ENCODE data around the gene SSB.
A peak's percentile ranks its signal among the peaks of the same experiment; 100 is the strongest.

SSB gene

DNA sequence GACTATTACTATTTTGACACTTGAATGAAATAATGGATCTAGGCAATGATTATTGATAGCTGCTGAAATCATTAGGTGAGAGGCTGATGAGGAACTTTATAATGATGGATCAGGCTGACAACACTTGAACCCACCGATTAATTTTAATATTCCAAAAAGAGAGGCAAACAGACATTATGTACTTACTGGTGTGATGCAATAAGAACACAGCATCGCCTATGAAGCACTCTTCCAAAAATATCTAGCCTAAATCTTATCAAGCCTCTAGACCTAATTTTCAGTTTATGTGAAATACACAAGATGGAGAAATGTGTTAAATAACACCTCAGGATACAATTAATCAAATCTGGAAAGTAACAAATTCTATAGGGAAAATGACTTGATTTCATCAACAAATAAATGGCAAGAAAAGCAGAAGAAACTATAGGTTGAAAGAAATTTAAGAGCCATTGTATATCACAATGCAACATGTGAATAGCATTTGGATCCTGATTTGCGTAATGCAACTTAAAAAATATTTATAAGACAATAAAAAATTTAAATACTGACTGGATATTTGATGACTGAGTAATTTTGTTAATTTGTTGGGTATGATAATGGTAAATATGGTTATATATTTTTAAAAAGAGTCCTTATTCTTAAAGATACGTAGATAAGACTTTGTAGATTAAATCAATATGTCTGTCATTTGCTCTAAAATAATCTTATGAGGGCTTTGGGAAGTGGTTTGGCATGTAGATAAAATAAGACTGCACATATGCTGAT, 17.2 kb upstream of the SSB start:
- Histone ChIP-seq H3K9me3 (ENCODE audit: control insufficient read depth, insufficient read depth, low read length) (no peaks in the 10 kb centered on the region), H3K36me3 (ENCODE audit: control insufficient read depth, insufficient read depth, low read length) (no peaks in the 10 kb centered on the region), H3K27ac (ENCODE audit: low read length) (no peak overlapping the region), H3K4me1 (ENCODE audit: control insufficient read depth, insufficient read depth, low read length) (no peaks in the 10 kb centered on the region), H3K4me3 (ENCODE audit: low read length) (no peak overlapping the region), H3K27me3 (ENCODE audit: control insufficient read depth, insufficient read depth, low read length) (no peaks in the 10 kb centered on the region)
- WGBS (ENCODE audit: insufficient coverage, insufficient read length) = no CpG with 5 or more reads among the region's 4 CpGs
- DNase-seq (ENCODE audit: low read depth, low spot score) = no peak

GRCh38 chr2:169782513-169782912, 16.2 kb upstream of the SSB start:
- no CpG with 5 or more reads among the region's 1 CpG for WGBS (ENCODE audit: insufficient coverage, insufficient read length)
- H3K27ac ChIP-seq (ENCODE audit: low read length) = no peak overlapping the region

DNA sequence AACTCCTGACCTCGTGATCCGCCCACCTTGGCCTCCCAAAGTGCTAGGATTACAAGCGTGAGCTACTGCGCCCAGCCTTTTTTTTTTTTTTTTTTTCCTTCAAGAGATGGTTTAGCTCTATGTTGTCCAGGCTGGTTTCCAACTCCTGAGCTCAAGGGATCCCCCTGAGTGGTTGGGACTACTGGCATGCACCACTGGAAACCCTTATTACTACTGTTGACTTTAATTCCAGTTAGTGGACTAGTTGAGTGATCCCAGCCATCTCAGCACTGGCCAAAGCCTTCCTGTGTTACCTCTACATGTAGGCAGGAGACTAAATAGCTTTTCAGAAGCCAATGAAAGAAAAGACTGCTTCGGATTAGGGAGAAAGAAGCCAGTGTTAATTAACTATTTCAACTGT, 8.1 kb upstream of the SSB start:
- Histone ChIP-seq H3K36me3 (ENCODE audit: control insufficient read depth, insufficient read depth, low read length) (no peaks in the 10 kb centered on the region), H3K9me3 (ENCODE audit: control insufficient read depth, insufficient read depth, low read length) (no peaks in the 10 kb centered on the region), H3K4me3 (ENCODE audit: low read length) (no peak overlapping the region), H3K27me3 (ENCODE audit: control insufficient read depth, insufficient read depth, low read length) (no peaks in the 10 kb centered on the region), H3K27ac (ENCODE audit: low read length) (no peak overlapping the region), H3K4me1 (ENCODE audit: control insufficient read depth, insufficient read depth, low read length) (peaks cover 1% of the 10 kb centered on the region; the same call in 1 of the 2 replicates)
- no CpG with 5 or more reads among the region's 5 CpGs for WGBS (ENCODE audit: insufficient coverage, insufficient read length)
- DNase-seq (ENCODE audit: low read depth, low spot score) = no peak

More at GRCh38 chr2:169782513-169782912, 16.2 kb upstream of the SSB start:
- Histone ChIP-seq H3K27me3 (ENCODE audit: control insufficient read depth, insufficient read depth, low read length) (no peaks in the 10 kb centered on the region), H3K36me3 (ENCODE audit: control insufficient read depth, insufficient read depth, low read length) (no peaks in the 10 kb centered on the region), H3K4me1 (ENCODE audit: control insufficient read depth, insufficient read depth, low read length) (no peaks in the 10 kb centered on the region), H3K9me3 (ENCODE audit: control insufficient read depth, insufficient read depth, low read length) (no peaks in the 10 kb centered on the region), H3K4me3 (ENCODE audit: low read length) (no peak overlapping the region)
- no peak for DNase-seq (ENCODE audit: low read depth, low spot score)

DNA sequence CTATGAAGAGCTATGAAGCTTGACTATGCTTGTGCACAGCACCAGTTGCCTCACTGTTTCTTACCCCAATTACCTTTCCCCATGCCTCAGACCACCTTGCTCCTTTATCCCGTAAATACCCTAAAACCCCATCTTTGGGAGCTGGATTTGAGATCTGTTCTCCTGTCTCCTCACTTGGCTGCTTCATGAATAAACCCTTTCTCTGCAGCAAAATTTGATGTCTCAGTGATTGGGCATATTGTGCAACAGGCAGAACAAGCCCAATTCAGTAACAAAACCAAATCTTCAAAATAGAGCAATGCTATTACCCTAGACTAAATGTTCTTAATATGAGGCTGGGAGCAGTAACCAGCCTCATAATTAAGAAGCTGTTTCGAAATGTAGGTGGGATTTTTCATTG, 3.5 kb upstream of the SSB start:
- DNase-seq (ENCODE audit: low read depth, low spot score) = no peak
- WGBS (ENCODE audit: insufficient coverage, insufficient read length) = no CpG with 5 or more reads among the region's 2 CpGs

GRCh38 chr2:169796441-169796840, 2.2 kb upstream of the SSB start:
- Histone ChIP-seq H3K27me3 (ENCODE audit: control insufficient read depth, insufficient read depth, low read length) (no peaks in the 10 kb centered on the region), H3K36me3 (ENCODE audit: control insufficient read depth, insufficient read depth, low read length) (no peaks in the 10 kb centered on the region), H3K27ac (ENCODE audit: low read length) (no peak overlapping the region), H3K4me3 (ENCODE audit: low read length) (no peak overlapping the region), H3K4me1 (ENCODE audit: control insufficient read depth, insufficient read depth, low read length) (peaks cover 1% of the 10 kb centered on the region; the same call in 1 of the 2 replicates), H3K9me3 (ENCODE audit: control insufficient read depth, insufficient read depth, low read length) (no peaks in the 10 kb centered on the region)
- no CpG with 5 or more reads among the region's 6 CpGs for WGBS (ENCODE audit: insufficient coverage, insufficient read length)
- DNase-seq (ENCODE audit: low read depth, low spot score) = no peak

More for the DNA sequence above, 3.5 kb upstream of the SSB start:
- Histone ChIP-seq H3K4me1 (ENCODE audit: control insufficient read depth, insufficient read depth, low read length) (peaks cover 1% of the 10 kb centered on the region; the same call in 1 of the 2 replicates), H3K36me3 (ENCODE audit: control insufficient read depth, insufficient read depth, low read length) (no peaks in the 10 kb centered on the region), H3K4me3 (ENCODE audit: low read length) (no peak overlapping the region), H3K27ac (ENCODE audit: low read length) (no peak overlapping the region), H3K9me3 (ENCODE audit: control insufficient read depth, insufficient read depth, low read length) (no peaks in the 10 kb centered on the region), H3K27me3 (ENCODE audit: control insufficient read depth, insufficient read depth, low read length) (no peaks in the 10 kb centered on the region)

GRCh38 chr2:169797601-169798000, 1.1 kb upstream of the SSB start:
- H3K27ac ChIP-seq (ENCODE audit: low read length) = no peak overlapping the region
- H3K4me1 ChIP-seq (ENCODE audit: control insufficient read depth, insufficient read depth, low read length) = peaks cover 1% of the 10 kb centered on the region; the same call in 1 of the 2 replicates
- DNase-seq (ENCODE audit: low read depth, low spot score) = no peak
- H3K4me3 ChIP-seq (ENCODE audit: low read length) = no peak overlapping the region
- no peaks in the 10 kb centered on the region for H3K27me3 ChIP-seq (ENCODE audit: control insufficient read depth, insufficient read depth, low read length)
- WGBS (ENCODE audit: insufficient coverage, insufficient read length) = no CpG with 5 or more reads among the region's 5 CpGs
- no peaks in the 10 kb centered on the region for H3K36me3 ChIP-seq (ENCODE audit: control insufficient read depth, insufficient read depth, low read length)
- no peaks in the 10 kb centered on the region for H3K9me3 ChIP-seq (ENCODE audit: control insufficient read depth, insufficient read depth, low read length)

- Histone ChIP-seq H3K27me3 (ENCODE audit: control insufficient read depth, insufficient read depth, low read length) (no peaks in the 10 kb centered on the region), H3K9me3 (ENCODE audit: control insufficient read depth, insufficient read depth, low read length) (no peaks in the 10 kb centered on the region), H3K4me1 (ENCODE audit: control insufficient read depth, insufficient read depth, low read length) (peaks cover 1% of the 10 kb centered on the region; the same call in 1 of the 2 replicates), H3K27ac (ENCODE audit: low read length) (no peak overlapping the region), H3K36me3 (ENCODE audit: control insufficient read depth, insufficient read depth, low read length) (no peaks in the 10 kb centered on the region), H3K4me3 (ENCODE audit: low read length) (peak overlapping the region; percentile 70; the same call in 1 of the 2 replicates)
- no peak for DNase-seq (ENCODE audit: low read depth, low spot score)
- no CpG with 5 or more reads among the region's 4 CpGs for WGBS (ENCODE audit: insufficient coverage, insufficient read length)
Observed at GRCh38 chr2:169798397-169798717, 314 bp upstream of the SSB start.

DNA sequence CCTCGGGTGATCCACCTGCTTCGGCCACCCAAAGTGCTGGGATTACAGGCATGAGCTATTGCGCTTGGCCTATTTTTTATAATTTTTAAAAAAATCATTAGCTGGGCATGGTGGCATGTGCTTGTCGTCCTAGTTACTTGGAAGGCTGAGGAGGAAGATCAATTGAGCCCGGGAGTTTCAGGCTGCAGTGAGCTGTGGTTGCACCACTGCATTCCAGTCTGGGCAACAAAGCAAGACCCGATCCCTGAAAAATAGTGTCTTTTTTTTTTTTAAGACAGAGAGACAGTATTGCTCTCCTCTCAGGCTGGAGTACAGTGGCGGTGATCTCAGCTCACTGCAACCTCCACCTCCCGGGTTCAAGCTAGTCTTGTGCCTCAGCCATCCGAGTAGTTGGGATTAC, 4.8 kb downstream of the SSB start:
- Histone ChIP-seq H3K9me3 (ENCODE audit: control insufficient read depth, insufficient read depth, low read length) (no peaks in the 10 kb centered on the region), H3K27ac (ENCODE audit: low read length) (no peak overlapping the region), H3K27me3 (ENCODE audit: control insufficient read depth, insufficient read depth, low read length) (no peaks in the 10 kb centered on the region), H3K4me3 (ENCODE audit: low read length) (no peak overlapping the region), H3K36me3 (ENCODE audit: control insufficient read depth, insufficient read depth, low read length) (peaks cover 7% of the 10 kb centered on the region; the same call in 1 of the 2 replicates), H3K4me1 (ENCODE audit: control insufficient read depth, insufficient read depth, low read length) (no peaks in the 10 kb centered on the region)
- no CpG with 5 or more reads among the region's 9 CpGs for WGBS (ENCODE audit: insufficient coverage, insufficient read length)
- DNase-seq (ENCODE audit: low read depth, low spot score) = no peak

DNA sequence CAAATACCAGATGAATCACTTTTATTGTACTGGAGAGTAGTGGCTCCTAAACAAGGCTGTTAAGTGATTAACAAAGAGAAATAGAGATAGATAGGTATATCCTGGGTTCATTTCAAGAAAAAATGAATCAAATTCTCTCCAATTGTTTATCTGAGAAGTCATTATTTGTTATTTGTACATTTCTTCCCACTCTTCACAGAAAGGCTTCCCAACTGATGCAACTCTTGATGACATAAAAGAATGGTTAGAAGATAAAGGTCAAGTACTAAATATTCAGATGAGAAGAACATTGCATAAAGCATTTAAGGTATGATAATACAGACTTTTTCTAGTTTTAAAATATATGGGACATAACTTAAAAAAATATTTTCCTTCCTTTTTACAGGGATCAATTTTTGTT, 7.9 kb downstream of the SSB start:
- no peak for DNase-seq (ENCODE audit: low read depth, low spot score)
- Histone ChIP-seq H3K4me1 (ENCODE audit: control insufficient read depth, insufficient read depth, low read length) (no peaks in the 10 kb centered on the region), H3K4me3 (ENCODE audit: low read length) (no peak overlapping the region), H3K27ac (ENCODE audit: low read length) (no peak overlapping the region), H3K36me3 (ENCODE audit: control insufficient read depth, insufficient read depth, low read length) (peaks cover 9% of the 10 kb centered on the region; the same call in 1 of the 2 replicates), H3K27me3 (ENCODE audit: control insufficient read depth, insufficient read depth, low read length) (no peaks in the 10 kb centered on the region), H3K9me3 (ENCODE audit: control insufficient read depth, insufficient read depth, low read length) (no peaks in the 10 kb centered on the region)

- H3K27me3 ChIP-seq (ENCODE audit: control insufficient read depth, insufficient read depth, low read length) = no peaks in the 10 kb centered on the region
- H3K27ac ChIP-seq (ENCODE audit: low read length) = no peak overlapping the region
- H3K36me3 ChIP-seq (ENCODE audit: control insufficient read depth, insufficient read depth, low read length) = peaks cover 9% of the 10 kb centered on the region; the same call in 1 of the 2 replicates
- H3K4me3 ChIP-seq (ENCODE audit: low read length) = no peak overlapping the region
- H3K9me3 ChIP-seq (ENCODE audit: control insufficient read depth, insufficient read depth, low read length) = no peaks in the 10 kb centered on the region
- DNase-seq (ENCODE audit: low read depth, low spot score) = no peak
- H3K4me1 ChIP-seq (ENCODE audit: control insufficient read depth, insufficient read depth, low read length) = no peaks in the 10 kb centered on the region
- 100% methylated on average over 1 of the region's 4 CpGs for WGBS (ENCODE audit: insufficient coverage, insufficient read length)
Observed at GRCh38 chr2:169808221-169808620, 9.6 kb downstream of the SSB start.

- no peaks in the 10 kb centered on the region for H3K27me3 ChIP-seq (ENCODE audit: control insufficient read depth, insufficient read depth, low read length)
- H3K4me1 ChIP-seq (ENCODE audit: control insufficient read depth, insufficient read depth, low read length) = no peaks in the 10 kb centered on the region
- H3K9me3 ChIP-seq (ENCODE audit: control insufficient read depth, insufficient read depth, low read length) = no peaks in the 10 kb centered on the region
- no peak overlapping the region for H3K4me3 ChIP-seq (ENCODE audit: low read length)
- no CpG with 5 or more reads among the region's 1 CpG for WGBS (ENCODE audit: insufficient coverage, insufficient read length)
- no peak overlapping the region for H3K27ac ChIP-seq (ENCODE audit: low read length)
- DNase-seq (ENCODE audit: low read depth, low spot score) = no peak
- H3K36me3 ChIP-seq (ENCODE audit: control insufficient read depth, insufficient read depth, low read length) = peaks cover 8% of the 10 kb centered on the region; the same call in 1 of the 2 replicates
Observed at GRCh38 chr2:169815849-169816248, 17.2 kb downstream of the SSB start.

Data from iPS DF 6.9 (cell line).